ENCODE results near the gene ZNF800. TPM values are rescaled to one million over a fixed set of nuclear protein-coding genes. Genes with fewer than 3 reads are reported as not detected.

ZNF800 gene
- total RNA-seq, 1 donor from 2014 or later = 36.6 TPM

GRCh38 chr7:127332880-127333279 lies 59.6 kb downstream of the ZNF800 start:
- Histone ChIP-seq H3K27me3 (ENCODE audit: low read depth) (peaks cover 10% of the 10 kb centered on the region), H3K9me3 (no peaks in the 10 kb centered on the region), H3K4me3 (no peak overlapping the region), H3K27ac (no peak overlapping the region), H3K36me3 (no peaks in the 10 kb centered on the region), H3K4me1 (no peaks in the 10 kb centered on the region)
- ATAC-seq (no peak), DNase-seq (no peak)
- intact Hi-C loops (cut with DNase I) = no loop called here
- TF ChIP-seq CTCF (IDR thresholded peaks at IDR 0.05) = no peak

- H3K4me3 ChIP-seq = no peak overlapping the region
Observed at GRCh38 chr7:127330070-127330469, 62.4 kb downstream of the ZNF800 start.

GRCh38 chr7:127322832-127323493 lies 69.5 kb downstream of the ZNF800 start:
- no peak overlapping the region for H3K27ac ChIP-seq
- H3K4me1 ChIP-seq = no peaks in the 10 kb centered on the region
- intact Hi-C loops (cut with DNase I) = no loop called here
- no peaks in the 10 kb centered on the region for H3K36me3 ChIP-seq
- no peak for TF ChIP-seq CTCF (IDR thresholded peaks at IDR 0.05)
- no peaks in the 10 kb centered on the region for H3K27me3 ChIP-seq (ENCODE audit: low read depth)
- no peaks in the 10 kb centered on the region for H3K9me3 ChIP-seq
- DNase-seq = no peak
- no peak overlapping the region for H3K4me3 ChIP-seq
- ATAC-seq = no peak

More at GRCh38 chr7:127330070-127330469, 62.4 kb downstream of the ZNF800 start:
- H3K9me3 ChIP-seq = no peaks in the 10 kb centered on the region
- H3K27ac ChIP-seq = no peak overlapping the region
- intact Hi-C loops (cut with DNase I) = no loop called here
- ATAC-seq = no peak
- H3K36me3 ChIP-seq = no peaks in the 10 kb centered on the region
- peaks cover 10% of the 10 kb centered on the region for H3K27me3 ChIP-seq (ENCODE audit: low read depth)
- DNase-seq = no peak
- TF ChIP-seq CTCF (IDR thresholded peaks at IDR 0.05) = no peak
- no peaks in the 10 kb centered on the region for H3K4me1 ChIP-seq

- H3K27me3 ChIP-seq (ENCODE audit: low read depth) = no peaks in the 10 kb centered on the region
- ATAC-seq = no peak
Observed at GRCh38 chr7:127322351-127322750, 70.2 kb downstream of the ZNF800 start.

GRCh38 chr7:127320974-127321373 lies 71.5 kb downstream of the ZNF800 start:
- ATAC-seq (no peak), DNase-seq (no peak)
- TF ChIP-seq CTCF (IDR thresholded peaks at IDR 0.05) = no peak
- Histone ChIP-seq H3K36me3 (no peaks in the 10 kb centered on the region), H3K27ac (no peak overlapping the region), H3K27me3 (ENCODE audit: low read depth) (no peaks in the 10 kb centered on the region), H3K9me3 (no peaks in the 10 kb centered on the region), H3K4me1 (no peaks in the 10 kb centered on the region), H3K4me3 (no peak overlapping the region)
- intact Hi-C loops (cut with DNase I) = no loop called here

More at GRCh38 chr7:127322351-127322750, 70.2 kb downstream of the ZNF800 start:
- no peak for DNase-seq
- intact Hi-C loops (cut with DNase I) = no loop called here
- no peaks in the 10 kb centered on the region for H3K36me3 ChIP-seq
- H3K4me1 ChIP-seq = no peaks in the 10 kb centered on the region
- no peaks in the 10 kb centered on the region for H3K9me3 ChIP-seq
- no peak for TF ChIP-seq CTCF (IDR thresholded peaks at IDR 0.05)
- no peak overlapping the region for H3K4me3 ChIP-seq
- H3K27ac ChIP-seq = no peak overlapping the region

Other genes starting within 250 kb of the ZNF800 start
- not detected for gene GRM8, start 139.8 kb downstream of the ZNF800 start, total RNA-seq
- 17.4 TPM for gene GCC1, start 192.9 kb upstream of the ZNF800 start, total RNA-seq
- 88.6 TPM for gene ARF5, start 195.7 kb upstream of the ZNF800 start, total RNA-seq
- not detected for gene FSCN3, start 201.0 kb upstream of the ZNF800 start, total RNA-seq
- not detected for gene PAX4, start 225.4 kb upstream of the ZNF800 start, total RNA-seq

Measured in lower lobe of right lung (tissue), 2 donors.